ENCODE measurements around the gene PEX6.

DNA sequence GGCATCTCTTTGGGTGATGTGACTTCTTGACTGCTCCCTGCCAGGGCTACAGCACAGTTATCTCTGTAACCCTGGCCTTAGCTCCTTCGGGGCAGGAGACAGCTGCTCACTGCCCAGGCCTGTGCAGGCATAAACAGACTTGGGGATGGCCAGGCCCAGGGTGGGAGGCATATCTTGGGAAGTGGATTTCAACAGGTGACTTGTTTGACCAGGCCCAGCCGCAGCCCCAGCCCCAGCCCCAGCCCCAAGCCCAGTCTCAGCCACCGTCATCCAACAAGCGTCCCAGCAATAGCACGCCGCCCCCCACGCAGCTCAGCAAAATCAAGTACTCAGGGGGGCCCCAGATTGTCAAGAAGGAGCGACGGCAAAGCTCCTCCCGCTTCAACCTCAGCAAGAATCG, 27.3 kb upstream of the PEX6 start:
- TF ChIP-seq, protein P1, sequence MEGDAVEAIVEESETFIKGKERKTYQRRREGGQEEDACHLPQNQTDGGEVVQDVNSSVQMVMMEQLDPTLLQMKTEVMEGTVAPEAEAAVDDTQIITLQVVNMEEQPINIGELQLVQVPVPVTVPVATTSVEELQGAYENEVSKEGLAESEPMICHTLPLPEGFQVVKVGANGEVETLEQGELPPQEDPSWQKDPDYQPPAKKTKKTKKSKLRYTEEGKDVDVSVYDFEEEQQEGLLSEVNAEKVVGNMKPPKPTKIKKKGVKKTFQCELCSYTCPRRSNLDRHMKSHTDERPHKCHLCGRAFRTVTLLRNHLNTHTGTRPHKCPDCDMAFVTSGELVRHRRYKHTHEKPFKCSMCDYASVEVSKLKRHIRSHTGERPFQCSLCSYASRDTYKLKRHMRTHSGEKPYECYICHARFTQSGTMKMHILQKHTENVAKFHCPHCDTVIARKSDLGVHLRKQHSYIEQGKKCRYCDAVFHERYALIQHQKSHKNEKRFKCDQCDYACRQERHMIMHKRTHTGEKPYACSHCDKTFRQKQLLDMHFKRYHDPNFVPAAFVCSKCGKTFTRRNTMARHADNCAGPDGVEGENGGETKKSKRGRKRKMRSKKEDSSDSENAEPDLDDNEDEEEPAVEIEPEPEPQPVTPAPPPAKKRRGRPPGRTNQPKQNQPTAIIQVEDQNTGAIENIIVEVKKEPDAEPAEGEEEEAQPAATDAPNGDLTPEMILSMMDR (IDR thresholded peaks at IDR 0.05; ENCODE audit: extremely low read depth in 1 of 2, insufficient read depth in 1 of 2, low read depth in 1 of 2, low read length in 2 of 2): no peak
- no peak for TF ChIP-seq POLR2A (IDR thresholded peaks at IDR 0.05; ENCODE audit: low read depth, low read length)

All from endothelial cell of umbilical vein (primary cell).